Measurements from ENCODE around the gene OIT3.

DNA sequence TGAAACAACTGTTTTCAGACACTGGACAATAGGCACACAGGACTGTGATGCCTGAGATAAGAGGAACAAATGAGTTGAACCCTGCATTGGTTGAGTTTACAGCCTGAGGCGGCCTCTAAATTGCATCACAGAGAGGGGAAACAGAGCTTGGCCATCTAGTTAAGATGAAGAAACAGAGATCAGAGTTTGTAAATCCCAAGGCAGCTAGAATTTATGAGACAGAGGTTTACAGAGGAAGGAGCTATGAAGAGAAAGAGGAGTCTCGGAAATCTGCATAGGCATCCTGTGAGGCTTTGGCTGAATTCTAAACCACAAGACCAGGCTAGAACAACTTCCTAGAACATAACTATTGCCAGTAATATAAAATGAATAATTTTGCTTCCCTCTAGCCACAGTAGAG, 41.0 kb upstream of the OIT3 start:
- TF ChIP-seq, protein P1, sequence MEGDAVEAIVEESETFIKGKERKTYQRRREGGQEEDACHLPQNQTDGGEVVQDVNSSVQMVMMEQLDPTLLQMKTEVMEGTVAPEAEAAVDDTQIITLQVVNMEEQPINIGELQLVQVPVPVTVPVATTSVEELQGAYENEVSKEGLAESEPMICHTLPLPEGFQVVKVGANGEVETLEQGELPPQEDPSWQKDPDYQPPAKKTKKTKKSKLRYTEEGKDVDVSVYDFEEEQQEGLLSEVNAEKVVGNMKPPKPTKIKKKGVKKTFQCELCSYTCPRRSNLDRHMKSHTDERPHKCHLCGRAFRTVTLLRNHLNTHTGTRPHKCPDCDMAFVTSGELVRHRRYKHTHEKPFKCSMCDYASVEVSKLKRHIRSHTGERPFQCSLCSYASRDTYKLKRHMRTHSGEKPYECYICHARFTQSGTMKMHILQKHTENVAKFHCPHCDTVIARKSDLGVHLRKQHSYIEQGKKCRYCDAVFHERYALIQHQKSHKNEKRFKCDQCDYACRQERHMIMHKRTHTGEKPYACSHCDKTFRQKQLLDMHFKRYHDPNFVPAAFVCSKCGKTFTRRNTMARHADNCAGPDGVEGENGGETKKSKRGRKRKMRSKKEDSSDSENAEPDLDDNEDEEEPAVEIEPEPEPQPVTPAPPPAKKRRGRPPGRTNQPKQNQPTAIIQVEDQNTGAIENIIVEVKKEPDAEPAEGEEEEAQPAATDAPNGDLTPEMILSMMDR (conservative IDR thresholded peaks at IDR 0.05; ENCODE audit: low read length) = no peak
- no peak for TF ChIP-seq EZH2phosphoT487 (IDR thresholded peaks at IDR 0.05; ENCODE audit: borderline replicate concordance, low read depth, low read length)
